Skeletal muscle cell (primary cell): Measurements from ENCODE around the gene TMTC2.

Source experiments
- DNase-seq: peaks from one replicate; pipeline ENCODE4 v3.0.0-alpha.2; 2010; ENCODE audit warnings: low read depth
- H3K4me3 ChIP-seq: 2 replicates; pipeline ENCODE4 v1.5.1; 2011; ENCODE audit warnings: low read depth, mild to moderate bottlenecking, control low read depth, low read length, moderate library complexity

TMTC2 gene

GRCh38 chr12:83027021-83027723, 340.5 kb downstream of the TMTC2 start:
- no peak overlapping the region for H3K4me3 ChIP-seq
- DNase-seq: no peak

GRCh38 chr12:83031196-83031595, 344.5 kb downstream of the TMTC2 start:
- no peak overlapping the region for H3K4me3 ChIP-seq
- DNase-seq: no peak

GRCh38 chr12:83036847-83037246, 350.1 kb downstream of the TMTC2 start:
- DNase-seq: no peak
- H3K4me3 ChIP-seq: no peak overlapping the region

GRCh38 chr12:83039413-83039812, 352.7 kb downstream of the TMTC2 start:
- DNase-seq: no peak
- no peak overlapping the region for H3K4me3 ChIP-seq

- H3K4me3 ChIP-seq: no peak overlapping the region
- DNase-seq: no peak
These were observed 353.6 kb downstream of the TMTC2 start for GRCh38 chr12:83040339-83040738.

GRCh38 chr12:83040991-83041390, 354.3 kb downstream of the TMTC2 start:
- H3K4me3 ChIP-seq: no peak overlapping the region
- no peak for DNase-seq

GRCh38 chr12:83042441-83043200, 355.9 kb downstream of the TMTC2 start:
- peak; percentile 13 for DNase-seq
- H3K4me3 ChIP-seq: no peak overlapping the region

- no peak for DNase-seq
- H3K4me3 ChIP-seq: no peak overlapping the region
These were observed 358.0 kb downstream of the TMTC2 start for GRCh38 chr12:83044736-83045135.

- DNase-seq: no peak
- no peak overlapping the region for H3K4me3 ChIP-seq
These were observed 359.3 kb downstream of the TMTC2 start for GRCh38 chr12:83046019-83046418.

- DNase-seq: no peak
- H3K4me3 ChIP-seq: no peak overlapping the region
These were observed 362.6 kb downstream of the TMTC2 start for GRCh38 chr12:83049306-83049705.

GRCh38 chr12:83052890-83053541, 366.3 kb downstream of the TMTC2 start:
- no peak overlapping the region for H3K4me3 ChIP-seq
- DNase-seq: no peak

GRCh38 chr12:83057436-83057835, 370.7 kb downstream of the TMTC2 start:
- H3K4me3 ChIP-seq: no peak overlapping the region
- DNase-seq: no peak

- H3K4me3 ChIP-seq: no peak overlapping the region
- DNase-seq: no peak
These were observed 372.4 kb downstream of the TMTC2 start for GRCh38 chr12:83059107-83059506.

GRCh38 chr12:83065562-83065961, 378.9 kb downstream of the TMTC2 start:
- no peak overlapping the region for H3K4me3 ChIP-seq
- no peak for DNase-seq

- H3K4me3 ChIP-seq: no peak overlapping the region
- DNase-seq: no peak
These were observed 381.3 kb downstream of the TMTC2 start for GRCh38 chr12:83067981-83068380.

- H3K4me3 ChIP-seq: no peak overlapping the region
- no peak for DNase-seq
These were observed 387.7 kb downstream of the TMTC2 start for GRCh38 chr12:83074358-83074894.

- H3K4me3 ChIP-seq: no peak overlapping the region
- DNase-seq: no peak
These were observed 388.8 kb downstream of the TMTC2 start for GRCh38 chr12:83075471-83075870.

GRCh38 chr12:83077041-83077440, 390.3 kb downstream of the TMTC2 start:
- DNase-seq: no peak
- no peak overlapping the region for H3K4me3 ChIP-seq

GRCh38 chr12:83082690-83083276, 396.1 kb downstream of the TMTC2 start:
- DNase-seq: no peak
- no peak overlapping the region for H3K4me3 ChIP-seq

GRCh38 chr12:83083616-83084015, 396.9 kb downstream of the TMTC2 start:
- DNase-seq: no peak
- no peak overlapping the region for H3K4me3 ChIP-seq
